NCI-H1092 (cell line): ENCODE data around the gene IFNA16.
"Not testable (repeated sequence)": the region's sequence is repeated elsewhere in the genome, so short reads cannot be mapped to it uniquely, and the experiment has no call there.

Experiments used
- DNase-seq: peaks from one replicate; lab custom pipeline; 2025; lab: John Stamatoyannopoulos, UW

IFNA16 gene

DNA sequence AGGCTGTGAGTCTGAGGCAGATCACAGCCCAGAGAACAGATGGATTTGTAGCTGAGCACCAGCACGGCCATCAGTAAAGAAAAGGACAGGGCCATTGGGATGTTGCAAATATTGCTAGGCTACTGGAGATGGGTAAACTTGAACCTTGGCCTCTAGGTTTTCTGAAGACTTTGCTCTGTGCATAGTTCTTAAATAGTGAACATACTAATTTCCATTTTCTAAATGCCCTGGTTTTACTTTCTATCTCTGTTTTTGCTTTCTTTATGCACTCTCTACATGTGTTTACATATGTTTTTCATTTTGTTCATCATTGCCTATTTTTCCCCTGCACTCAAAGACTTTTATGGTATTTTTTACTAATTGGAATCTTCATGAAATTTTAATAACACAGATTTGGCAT lies at the start of gene IFNA16:
IFNA16 (minus strand) TSS at position 101 of the 400 bp plus-strand sequence; CDS start at position 95, 6 bp downstream.
- DNase-seq: not testable (repeated sequence)

GRCh38 chr9:21265421-21266189 lies 48.5 kb upstream of the IFNA16 start:
- no peak for DNase-seq

- no peak for DNase-seq
These were observed 38.6 kb upstream of the IFNA16 start for GRCh38 chr9:21255538-21256212.

DNA sequence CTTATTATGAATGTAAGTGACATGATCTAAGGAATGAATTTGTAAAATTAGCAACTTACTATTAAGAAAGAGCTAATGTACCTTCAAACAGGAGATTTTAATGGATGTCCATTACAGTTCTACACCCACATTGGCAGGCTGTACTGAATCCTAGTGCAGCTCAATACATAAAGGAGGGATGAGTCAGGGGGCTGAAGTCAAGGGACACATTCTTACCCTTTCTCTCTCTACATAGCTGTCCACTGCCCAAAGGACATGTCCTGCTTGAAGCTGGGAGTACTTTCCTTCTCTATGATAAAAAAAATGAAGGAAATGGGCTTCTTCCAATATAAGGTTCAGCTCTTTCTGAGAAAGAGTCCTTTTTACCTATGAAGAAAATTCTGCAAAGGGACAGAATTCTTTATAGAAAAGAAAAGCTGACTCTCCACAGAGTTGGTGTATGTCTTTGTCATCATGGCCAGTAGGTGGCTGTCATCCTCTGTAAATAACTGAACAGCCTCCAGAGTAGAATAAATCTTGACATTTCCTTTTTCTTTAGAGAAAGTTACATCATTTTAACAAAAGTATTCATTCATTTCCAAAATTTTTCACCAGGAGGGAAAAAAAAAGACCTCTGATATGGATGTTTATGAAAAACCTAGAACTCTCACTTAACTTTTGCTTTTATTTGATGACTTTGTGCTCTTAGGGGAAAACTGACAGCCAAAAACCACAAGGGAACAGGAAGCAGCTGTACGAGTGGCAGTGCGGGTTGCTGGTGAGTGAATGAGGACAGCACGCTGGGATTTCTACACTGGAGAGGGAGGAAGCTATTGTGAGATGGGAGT lies 35.8 kb upstream of the IFNA16 start:
- DNase-seq: no peak

GRCh38 chr9:21251638-21252037 lies 34.5 kb upstream of the IFNA16 start:
- DNase-seq: no peak

GRCh38 chr9:21251190-21251589 lies 34.1 kb upstream of the IFNA16 start:
- no peak for DNase-seq

GRCh38 chr9:21244836-21245235 lies 27.7 kb upstream of the IFNA16 start:
- no peak for DNase-seq

GRCh38 chr9:21239911-21240310 lies 22.8 kb upstream of the IFNA16 start, which contains the start of gene IFNA14:
TSS of gene IFNA14 (minus strand) at chr9:21240005. CDS start at chr9:21239935, 70 bp downstream.
- DNase-seq: no peak

DNA sequence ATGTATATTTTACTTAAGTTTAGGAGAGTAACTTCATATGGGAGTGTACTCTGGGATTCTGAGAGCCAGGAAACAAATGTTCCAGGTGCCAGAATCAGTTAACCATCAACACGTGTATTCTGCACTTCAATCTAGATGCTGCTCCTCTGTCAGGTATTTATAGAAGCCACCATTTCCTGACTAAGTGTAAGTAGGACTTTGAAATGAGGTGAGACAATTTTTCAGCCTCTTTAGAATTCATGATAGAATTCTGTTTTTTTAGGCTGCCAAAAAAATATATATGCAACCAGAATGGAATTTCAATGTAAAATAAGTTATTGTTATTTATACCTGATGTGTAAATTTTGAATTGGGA lies 19.2 kb upstream of the IFNA16 start:
- DNase-seq: not testable (repeated sequence)

DNA sequence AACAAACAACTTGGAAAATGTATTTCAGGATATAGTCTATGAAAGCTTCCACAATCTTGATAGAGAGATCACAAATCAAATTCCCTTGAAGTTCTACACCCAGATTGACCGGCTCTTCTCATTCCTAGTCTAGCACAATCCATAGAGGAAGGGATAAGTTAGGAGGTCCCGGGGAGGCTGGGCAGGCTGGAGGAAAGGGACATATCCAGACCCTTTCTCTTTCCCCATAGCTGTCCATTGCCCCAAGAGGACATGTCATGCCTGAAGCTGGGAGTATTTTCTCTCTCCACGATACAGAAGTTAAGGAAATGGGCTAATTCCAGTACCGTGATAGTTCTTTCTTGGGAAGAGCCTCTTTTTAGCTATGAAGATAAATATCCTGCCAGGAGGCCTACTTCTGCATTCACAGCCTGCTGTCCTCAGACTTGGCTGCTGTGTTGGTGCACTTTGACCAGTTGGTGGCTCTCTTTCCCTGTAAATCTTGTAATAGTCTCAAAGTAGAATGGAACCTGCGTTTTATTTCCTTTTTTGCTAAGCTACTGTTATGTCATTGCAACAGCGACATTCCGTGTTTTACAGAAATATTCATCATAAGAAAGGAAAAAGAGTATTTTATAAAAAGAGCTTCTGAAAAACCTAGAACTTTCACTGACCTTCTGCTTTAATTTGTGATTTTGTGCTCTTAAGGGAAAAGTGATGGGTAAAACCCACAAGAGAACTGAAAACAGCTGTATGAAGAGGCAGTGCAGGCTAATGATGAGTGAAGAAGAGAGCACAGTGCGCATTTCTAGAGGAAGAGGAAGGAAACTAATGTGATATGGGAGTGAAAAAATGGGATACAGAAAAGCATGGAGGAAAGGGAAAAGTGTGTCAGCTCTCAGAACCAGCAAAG lies 18.6 kb upstream of the IFNA16 start:
- not testable (repeated sequence) for DNase-seq

DNA sequence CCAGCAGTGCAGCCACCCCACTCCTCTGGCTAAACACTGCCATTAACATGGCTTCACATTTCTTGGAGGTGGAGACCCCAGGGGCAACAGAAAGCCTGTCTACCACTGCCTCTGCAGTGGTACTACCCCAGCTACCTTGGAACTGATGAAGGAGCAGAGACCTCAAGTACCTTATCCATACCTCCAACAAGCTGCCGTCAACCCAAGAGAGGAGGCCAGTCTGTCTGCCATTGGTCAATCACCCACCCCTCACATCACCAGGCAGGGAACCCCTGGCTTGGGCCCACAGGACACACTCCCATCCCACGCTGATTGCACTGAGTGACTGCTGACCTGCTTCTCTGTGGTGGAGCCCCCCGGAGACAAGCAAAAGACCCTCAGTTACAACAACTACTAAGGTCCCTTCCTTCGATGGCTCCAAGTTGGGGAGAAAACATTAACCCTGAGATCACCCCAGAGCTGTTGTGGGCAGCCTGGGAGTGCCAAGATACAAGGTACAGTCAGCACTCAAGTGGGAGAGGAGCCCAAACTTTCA lies 17.1 kb upstream of the IFNA16 start:
- DNase-seq: no peak

- no peak for DNase-seq
These were observed 16.1 kb upstream of the IFNA16 start for GRCh38 chr9:21233258-21233657.

DNA sequence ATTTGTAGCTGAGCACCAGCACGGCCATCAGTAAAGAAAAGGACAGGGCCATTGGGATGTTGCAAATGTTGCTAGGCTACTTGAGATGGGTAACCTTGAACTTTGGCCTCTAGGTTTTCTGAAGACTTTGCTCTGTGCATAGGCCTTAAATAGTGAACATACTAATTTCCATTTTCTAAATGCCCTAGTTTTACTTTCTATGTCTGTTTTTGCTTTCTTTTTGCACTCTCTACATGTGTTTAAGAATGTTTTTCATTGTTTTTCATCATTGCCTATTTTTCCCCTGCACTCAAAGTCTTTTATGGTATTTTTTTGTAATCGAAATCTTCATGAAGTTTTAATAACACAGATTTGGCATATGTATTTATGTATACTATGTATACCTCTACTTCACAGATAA lies 11.0 kb upstream of the IFNA16 start, which contains the start of gene IFNA17:
IFNA17 (minus strand) TSS at position 101 of the 400 bp plus-strand sequence; CDS start at position 52, 49 bp downstream.
- DNase-seq: no peak

DNA sequence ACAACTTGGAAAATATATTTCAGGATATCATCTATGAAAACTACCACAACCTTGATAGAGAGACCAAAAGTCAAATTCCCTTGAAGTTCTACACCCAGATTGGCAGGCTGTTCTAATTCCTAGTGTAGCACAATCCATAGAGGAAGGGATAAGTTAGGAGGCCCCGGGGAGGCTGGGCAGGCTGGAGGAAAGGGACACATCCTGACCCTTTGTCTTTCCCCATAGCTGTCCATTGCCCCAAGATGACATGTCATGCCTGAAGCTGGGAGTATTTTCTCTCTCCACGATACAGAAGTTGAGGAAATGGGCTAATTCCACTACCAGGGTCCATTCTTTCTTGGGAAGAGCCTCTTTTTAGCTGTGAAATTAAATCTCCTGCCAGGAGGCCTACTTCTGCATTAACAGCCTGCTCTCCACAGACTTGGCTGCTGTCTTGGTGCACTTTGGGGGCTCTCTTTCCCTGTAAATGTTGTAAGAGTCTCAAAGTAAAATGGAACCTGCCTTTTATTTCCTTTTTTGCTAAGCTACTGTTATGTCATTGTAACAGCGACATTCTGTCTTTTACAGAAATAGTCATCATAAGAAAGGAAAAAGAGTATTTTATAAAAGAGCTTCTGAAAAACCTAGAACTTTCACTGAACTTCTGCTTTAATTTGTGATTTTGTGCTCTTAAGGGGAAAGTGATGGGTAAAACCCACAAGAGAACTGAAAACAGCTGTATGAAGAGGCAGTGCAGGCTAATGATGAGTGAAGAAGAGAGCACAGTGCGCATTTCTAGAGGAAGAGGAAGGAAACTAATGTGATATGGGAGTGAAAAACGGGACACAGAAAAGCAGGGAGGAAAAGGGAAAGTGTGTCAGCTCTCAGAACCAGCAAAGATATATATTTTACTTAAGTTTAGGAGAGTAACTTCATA lies 3.4 kb downstream of the IFNA16 start:
- DNase-seq: not testable (repeated sequence)

DNA sequence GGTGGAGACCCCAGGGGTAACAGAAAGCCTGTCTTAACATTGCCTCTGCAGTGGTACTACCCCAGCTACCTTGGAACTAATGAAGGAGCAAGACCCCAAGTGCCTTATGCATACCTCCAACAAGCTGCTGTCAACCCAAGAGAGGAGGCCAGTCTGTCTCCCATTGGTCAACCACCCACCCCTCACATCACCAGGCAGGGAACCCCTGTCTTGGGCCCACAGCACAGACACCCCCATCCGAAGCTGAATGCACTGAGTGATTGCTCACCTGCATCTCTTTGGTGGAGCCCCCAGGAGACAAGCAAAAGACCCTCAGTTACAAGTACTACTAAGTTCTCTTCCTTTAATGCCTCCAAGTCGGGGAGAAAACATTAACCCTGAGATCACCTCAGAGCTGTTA lies 5.0 kb downstream of the IFNA16 start:
- DNase-seq: not testable (repeated sequence)

- not testable (repeated sequence) for DNase-seq
These were observed 6.3 kb downstream of the IFNA16 start for GRCh38 chr9:21210782-21211181.

GRCh38 chr9:21210311-21210710 lies 6.8 kb downstream of the IFNA16 start:
- DNase-seq: no peak

GRCh38 chr9:21207043-21207442 lies 10.1 kb downstream of the IFNA16 start, which contains the start of gene IFNA10:
TSS of gene IFNA10 (minus strand) at chr9:21207143. CDS start at chr9:21207097, 46 bp downstream.
- not testable (repeated sequence) for DNase-seq

DNA sequence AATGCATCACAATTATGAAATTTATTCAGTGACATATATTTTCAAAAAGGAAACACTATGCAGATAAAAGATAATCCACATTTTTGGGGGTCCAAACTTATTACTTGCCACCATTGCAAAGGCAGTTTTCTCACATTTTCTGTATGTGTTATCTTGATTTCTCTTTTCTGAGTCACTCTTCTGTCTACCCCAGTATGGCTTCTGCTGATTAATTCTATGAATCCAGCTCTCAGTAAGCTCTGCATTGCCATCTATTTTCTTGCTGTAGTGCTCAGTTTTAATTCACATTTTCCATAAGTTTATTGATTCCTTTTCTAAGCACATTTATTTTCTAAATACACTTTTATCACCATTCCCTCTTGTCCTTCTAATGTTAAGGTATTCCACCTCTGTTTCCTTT lies 11.9 kb downstream of the IFNA16 start:
- no peak for DNase-seq

GRCh38 chr9:21202105-21202504 lies 15.0 kb downstream of the IFNA16 start, which contains the start of gene IFNA7:
TSS of gene IFNA7 (minus strand) at chr9:21202205. CDS start at chr9:21202165, 40 bp downstream.
- DNase-seq: not testable (repeated sequence)
